Mucosa of gallbladder (tissue), 1 donor: Measurements from ENCODE around the gene SHMT1. TPM values are rescaled to one million over a fixed set of nuclear protein-coding genes. Genes with fewer than 3 reads are reported as not detected.
A peak's percentile ranks its signal among the peaks of the same experiment; 100 is the strongest.
"Not testable (repeated sequence)": the region's sequence is repeated elsewhere in the genome, so short reads cannot be mapped to it uniquely, and the experiment has no call there.

Experiments used
- DNase-seq: peaks from one replicate; pipeline ENCODE4 v3.0.0-alpha.2; 2020; ENCODE audit warnings: low spot score
- total RNA-seq: library from RNA; stranded (reverse); gene quantifications from one replicate; pipeline ENCODE4 v1.2.1, GENCODE V29; 2021
- donor health status: DM: no; HTN: no; CAD: no.

Gene SHMT1
- total RNA-seq, 1 donor from 2014 or later: 28.0 TPM

DNA sequence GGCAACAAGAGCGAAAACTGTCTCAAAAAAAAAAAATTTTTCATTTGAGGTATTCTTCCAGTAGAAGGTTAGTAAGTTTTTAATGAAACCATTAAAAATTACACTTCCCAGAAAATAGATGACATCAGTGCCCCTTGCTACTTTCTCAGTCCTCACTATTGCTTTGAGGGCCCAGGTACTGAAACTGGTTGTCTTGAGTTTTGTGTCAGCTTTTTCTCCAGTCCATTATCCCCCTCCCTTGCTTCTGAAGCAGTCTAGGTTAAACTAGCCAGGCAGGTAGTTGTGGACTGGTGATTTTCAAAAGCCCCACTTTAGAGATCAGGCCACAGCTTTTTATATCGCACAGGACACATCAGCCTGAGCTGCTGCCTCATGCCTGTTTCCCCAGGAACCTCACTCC lies 37.3 kb downstream of the SHMT1 start:
- no peak for DNase-seq

- DNase-seq: no peak
Measured at GRCh38 chr17:18324140-18325050, 39.0 kb downstream of the SHMT1 start.

DNA sequence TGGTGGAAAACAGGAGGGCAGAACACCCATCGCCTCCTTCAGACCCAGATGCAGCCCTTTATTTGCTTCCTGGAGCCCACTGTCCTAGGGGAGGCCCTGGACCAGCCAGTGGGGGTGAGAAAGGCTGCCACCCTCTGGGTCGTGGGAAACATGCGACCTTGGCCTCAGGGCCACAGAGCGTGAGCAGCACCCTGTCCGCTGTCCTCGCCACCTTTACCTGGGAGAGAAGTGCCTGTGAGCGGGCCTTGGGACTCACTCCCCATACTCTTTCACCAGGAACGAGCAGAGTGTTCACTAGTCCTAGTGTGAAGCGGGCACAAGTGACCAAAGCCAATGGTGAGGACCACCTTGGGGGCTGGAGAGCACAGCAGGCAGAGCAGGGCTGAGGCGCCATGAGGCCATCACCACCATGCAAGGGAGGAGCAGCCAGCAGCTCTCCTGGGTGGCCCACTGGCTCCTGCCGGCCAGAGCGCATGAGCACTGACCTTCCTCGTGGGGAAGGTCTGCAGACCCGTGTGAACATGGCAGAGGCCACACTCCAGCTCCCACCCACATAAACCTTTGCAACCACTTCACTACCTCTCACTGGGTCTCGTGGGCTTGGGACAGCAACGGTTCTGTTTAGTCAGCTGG lies 39.7 kb downstream of the SHMT1 start:
- no peak for DNase-seq

DNA sequence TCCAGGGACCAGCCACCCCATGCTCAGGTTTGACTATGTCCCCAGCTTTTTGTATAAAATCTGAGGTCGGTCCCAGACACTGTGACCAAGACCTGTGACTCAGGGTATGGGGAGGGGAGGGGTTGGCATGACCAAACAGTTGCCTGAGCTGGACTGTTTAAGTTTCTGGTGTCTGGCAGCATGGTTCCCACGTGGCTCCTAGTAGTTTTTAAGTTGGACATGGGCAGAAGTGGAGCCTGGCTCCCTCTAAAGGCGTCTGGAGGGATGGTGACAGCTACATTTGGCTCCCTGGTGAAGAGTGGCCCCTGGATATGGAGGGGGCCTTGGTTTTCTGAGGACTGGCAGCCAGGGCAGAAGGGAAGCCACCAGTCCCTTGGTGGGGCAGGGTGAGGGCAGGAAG lies 40.3 kb downstream of the SHMT1 start:
- DNase-seq: no peak

GRCh38 chr17:18322522-18322921 lies 40.8 kb downstream of the SHMT1 start:
- no peak for DNase-seq

GRCh38 chr17:18321309-18321708 lies 42.0 kb downstream of the SHMT1 start:
- no peak for DNase-seq

GRCh38 chr17:18320301-18320700 lies 43.0 kb downstream of the SHMT1 start:
- no peak for DNase-seq

GRCh38 chr17:18319604-18320256 lies 43.6 kb downstream of the SHMT1 start:
- DNase-seq: no peak

- no peak for DNase-seq
Measured at GRCh38 chr17:18318771-18319450, 44.4 kb downstream of the SHMT1 start.

- no peak for DNase-seq
Measured at GRCh38 chr17:18318117-18318516, 45.2 kb downstream of the SHMT1 start.

DNA sequence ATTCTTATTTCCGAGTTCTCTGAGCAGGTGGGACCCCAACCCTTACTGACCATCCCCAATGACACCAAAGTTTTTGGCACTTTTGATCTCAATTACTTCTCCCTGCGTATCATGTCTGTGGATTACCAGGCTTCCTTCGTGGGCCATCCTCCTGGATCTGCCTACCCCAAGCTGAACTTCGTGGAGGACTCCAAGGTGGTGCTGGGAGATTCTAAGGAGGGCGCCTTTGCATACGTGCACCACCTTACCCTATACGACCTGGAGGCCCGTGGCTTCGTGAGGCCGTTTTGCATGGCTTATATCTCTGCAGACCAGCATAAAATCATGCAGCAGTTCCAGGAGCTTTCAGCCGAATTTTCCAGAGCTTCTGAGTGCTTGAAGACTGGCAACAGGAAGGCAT lies 47.4 kb downstream of the SHMT1 start:
- DNase-seq: no peak

GRCh38 chr17:18315562-18315922 lies 47.8 kb downstream of the SHMT1 start:
- peak; percentile 14 for DNase-seq

DNA sequence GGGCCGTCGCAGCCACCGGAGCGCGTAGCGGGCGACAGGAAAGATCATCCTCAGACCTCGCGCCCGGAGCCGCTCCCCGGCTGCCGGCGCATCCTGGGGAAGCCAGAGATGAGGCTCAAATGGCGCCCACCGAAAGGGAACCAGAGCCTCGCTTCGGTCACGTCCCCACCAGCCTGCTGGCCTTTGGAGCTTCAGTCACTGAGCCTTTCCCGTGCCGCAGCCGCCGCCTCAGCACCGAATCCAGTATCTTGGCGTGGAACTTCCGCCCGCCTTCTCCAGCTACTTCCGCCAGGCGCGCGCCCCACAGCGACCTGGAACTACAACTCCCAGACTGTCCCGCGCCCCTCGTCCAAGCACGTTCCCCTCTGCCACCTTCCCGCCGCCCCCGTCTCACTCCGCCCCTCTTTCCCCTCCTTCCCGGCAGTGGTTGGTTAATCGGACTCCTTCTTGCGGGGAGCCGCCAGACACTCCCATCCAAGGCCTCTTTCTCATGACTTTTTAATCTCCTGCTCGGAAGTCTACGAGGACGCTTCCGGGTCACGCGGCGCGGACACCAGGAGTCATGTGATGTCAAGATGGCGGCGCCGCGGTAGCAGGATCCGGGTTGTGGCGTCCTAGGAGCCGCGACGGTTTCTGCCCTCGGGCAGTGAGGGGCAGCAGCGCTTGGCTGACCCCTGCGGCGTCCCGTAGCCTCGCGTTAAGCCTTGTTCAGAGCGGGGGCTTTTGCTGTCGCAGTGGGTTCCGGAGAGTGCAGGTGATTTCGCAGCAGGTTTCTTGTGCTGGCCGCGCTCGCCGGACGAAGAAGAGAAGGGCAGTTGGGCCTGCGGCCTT lies 48.4 kb downstream of the SHMT1 start, which contains the start of the genes SMCR8 and TOP3A:
TSS of gene SMCR8 (plus strand) at position 563 of the 831 bp plus-strand sequence. CDS start 497 bp downstream, outside the sequence.
TSS of gene TOP3A (minus strand) at position 264 of the 831 bp plus-strand sequence. CDS start at position 48, 216 bp downstream.
- DNase-seq: peak; percentile 98

DNA sequence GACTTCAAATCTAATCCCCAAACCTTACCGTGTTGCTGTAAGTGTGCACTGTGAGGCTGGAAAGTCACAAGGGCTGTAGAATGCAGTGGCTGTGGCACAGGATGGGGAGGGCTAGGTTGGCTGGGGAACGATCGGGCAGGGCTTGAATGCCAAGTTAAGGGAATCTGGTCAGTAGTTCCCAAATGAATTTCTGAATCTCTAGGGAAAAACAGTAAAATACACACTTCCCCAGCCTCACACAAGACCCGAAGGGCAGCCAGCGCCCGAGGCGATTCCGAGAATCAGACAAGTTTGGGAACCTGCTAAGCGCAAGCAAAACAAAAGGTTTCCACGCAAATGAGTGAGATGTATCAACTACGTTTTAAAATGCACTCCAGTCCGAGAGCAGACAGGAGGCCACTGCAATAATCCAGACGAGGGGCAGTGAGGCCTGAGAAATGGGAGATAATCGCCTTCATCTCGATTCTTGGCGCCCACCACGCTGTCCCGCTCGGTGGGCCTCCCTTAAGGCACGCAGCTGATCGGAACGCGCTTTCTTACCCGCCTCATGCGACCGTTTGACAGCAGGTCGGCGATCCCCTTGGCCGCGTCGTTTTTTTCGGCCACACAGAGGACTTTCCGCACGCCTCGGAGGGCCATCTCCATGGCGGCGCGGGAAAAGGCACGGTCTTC lies 49.2 kb downstream of the SHMT1 start:
- DNase-seq: no peak

GRCh38 chr17:18309202-18309601 lies 54.1 kb downstream of the SHMT1 start:
- DNase-seq: no peak

DNA sequence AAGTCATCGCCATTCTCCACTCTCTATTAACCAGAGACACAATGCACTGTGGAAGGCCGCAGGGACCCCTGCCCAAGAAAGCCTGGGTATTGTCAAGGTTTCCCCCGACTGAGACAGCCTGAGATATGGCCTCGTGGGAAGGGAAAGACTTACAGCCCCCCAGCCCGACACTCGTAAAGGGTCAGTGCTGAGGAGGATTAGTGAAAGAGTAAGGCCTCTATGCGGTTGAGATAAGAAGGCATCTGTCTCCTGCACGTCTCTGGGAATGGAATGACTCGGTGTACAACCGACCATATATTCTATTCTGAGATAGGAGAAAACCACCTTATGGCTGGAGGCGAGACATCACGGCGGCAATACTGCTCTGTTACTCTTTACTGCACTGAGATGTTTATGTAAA lies 60.1 kb downstream of the SHMT1 start:
- DNase-seq: not testable (repeated sequence)

- no peak for DNase-seq
Measured at GRCh38 chr17:18300725-18301480, 62.4 kb downstream of the SHMT1 start.

DNA sequence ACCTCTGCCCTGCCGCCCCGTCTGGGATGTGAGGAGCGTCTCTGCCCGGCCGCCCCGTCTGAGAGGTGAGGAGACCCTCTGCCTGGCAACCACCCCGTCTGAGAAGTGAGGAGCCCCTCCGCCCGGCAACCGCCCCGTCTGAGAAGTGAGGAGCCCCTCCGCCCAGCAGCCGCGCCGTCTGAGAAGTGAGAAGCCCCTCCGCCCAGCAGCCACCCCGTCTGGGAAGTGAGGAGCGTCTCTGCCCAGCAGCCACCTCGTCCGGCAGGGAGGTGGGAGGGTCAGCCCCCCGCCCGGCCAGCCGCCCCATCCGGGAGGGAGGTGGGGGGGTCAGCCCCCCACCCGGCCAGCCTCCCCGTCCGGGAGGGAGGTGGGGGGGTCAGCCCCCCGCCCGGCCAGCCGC lies 65.3 kb downstream of the SHMT1 start:
- DNase-seq: not testable (repeated sequence)

GRCh38 chr17:18291718-18292540 lies 71.4 kb downstream of the SHMT1 start:
- no peak for DNase-seq
